K562 (cell line): ENCODE data around the gene CYS1. TPM values are rescaled to one million over a fixed set of nuclear protein-coding genes. Genes with fewer than 3 reads are reported as not detected.

Experiments
- ARID2 ChIP-seq: fragments of 450-650 bp; IDR thresholded peaks from 2 replicates; pipeline ENCODE4 v1.6.1; 2017; ENCODE audit warnings: antibody characterized with exemption, mild to moderate bottlenecking
- CTBP1 ChIP-seq: fragments of 450-650 bp; IDR thresholded peaks from 2 replicates; pipeline ENCODE4 v1.6.1; 2016; ENCODE audit warnings: borderline replicate concordance
- DPF2 ChIP-seq: fragments of 450-650 bp; IDR thresholded peaks from 2 replicates; pipeline ENCODE4 v1.6.1; 2016
- EP400 ChIP-seq: fragments of 450-650 bp; IDR thresholded peaks from 2 replicates; pipeline ENCODE4 v1.6.1; 2017; ENCODE audit warnings: antibody characterized with exemption, mild to moderate bottlenecking, moderate library complexity
- FOXJ3 ChIP-seq: sonication (generic); formaldehyde crosslinking; IDR thresholded peaks from 2 replicates; pipeline ENCODE4 v1.4.0; 2020; ENCODE audit warnings: mild to moderate bottlenecking, missing genetic modification reagents
- HOMEZ ChIP-seq: fragments of 250-450 bp; sonication (Bioruptor Pico); IDR thresholded peaks from 2 replicates; pipeline ENCODE4 v1.4.0; 2020; ENCODE audit warnings: mild to moderate bottlenecking, moderate library complexity
- ID3 ChIP-seq, 2 experiments: fragments of 250-450 bp in 1 of 2; fragments of 450-650 bp in 1 of 2; sonication (Bioruptor Pico) in 1 of 2; IDR thresholded peaks; 2 replicates each; pipeline versions ENCODE4 v1.6.1 to v1.8.0; 2016 to 2021; ENCODE audit warnings: mild to moderate bottlenecking in 2 of 2, moderate library complexity in 2 of 2, missing compliant biosample characterization in 1 of 2, missing genetic modification characterization in 1 of 2
- LARP7 ChIP-seq: fragments of 450-650 bp; IDR thresholded peaks from 2 replicates; pipeline ENCODE4 v1.6.1; 2016
- PHB2 ChIP-seq: fragments of 450-650 bp; IDR thresholded peaks from 2 replicates; pipeline ENCODE4 v1.6.1; 2017; ENCODE audit warnings: low read depth
- PHF8 ChIP-seq: fragments of 200-600 bp; sonication (generic); IDR thresholded peaks from 2 replicates; pipeline ENCODE4 v1.6.1; 2012; ENCODE audit warnings: mixed run types, mild to moderate bottlenecking, inconsistent platforms, low read length, moderate library complexity, borderline replicate concordance
- TAL1 ChIP-seq: fragments of 450-650 bp; IDR thresholded peaks from 2 replicates; pipeline ENCODE4 v1.6.1; 2016; ENCODE audit warnings: mild to moderate bottlenecking
- TARDBP ChIP-seq: fragments of 450-650 bp; IDR thresholded peaks from 2 replicates; pipeline ENCODE4 v1.6.1; 2016
- TCF3 ChIP-seq: sonication (generic); formaldehyde crosslinking; IDR thresholded peaks from 2 replicates; pipeline ENCODE4 v1.4.0; 2020; ENCODE audit warnings: mild to moderate bottlenecking, missing genetic modification reagents
- ZMIZ1 ChIP-seq, 2 experiments: fragments of 150-350 bp in 1 of 2; IDR thresholded peaks; 2 replicates each; pipeline ENCODE4 v1.6.1; 2012 to 2016; ENCODE audit warnings: low read depth in 2 of 2, low read length in 2 of 2, mild to moderate bottlenecking in 1 of 2, moderate library complexity in 1 of 2
- ZNF232 ChIP-seq: sonication (generic); formaldehyde crosslinking; IDR thresholded peaks from 2 replicates; pipeline ENCODE4 v1.8.0; 2022; ENCODE audit warnings: mild to moderate bottlenecking, missing genetic modification reagents
- ZNF586 ChIP-seq: fragments of 450-650 bp; formaldehyde crosslinking; conservative IDR thresholded peaks from 2 replicates; pipeline ENCODE4 v1.4.0; 2020; ENCODE audit warnings: mild to moderate bottlenecking, moderate library complexity
- polyA plus RNA-seq, 8 experiments: library from polyadenylated mRNA; depleted of rRNA in 4 of 8; stranded (reverse) in 5 of 8; unstranded in 3 of 8; fragments of >200 nt; fragmentation: Nextera tagmentation in 2 of 8; fragmentation: Illumina TruSeq in 1 of 8; extraction: Ambion mirVana in 2 of 8; extraction: Trizol in 1 of 8; gene quantifications; 2 replicates each; pipeline versions ENCODE4 v1.2.1 to v1.2.3, GENCODE V29; 2011 to 2014; ENCODE audit warnings: inconsistent platforms in 1 of 8, missing spikeins in 1 of 8
- total RNA-seq, 7 experiments: library from RNA; depleted of rRNA in 6 of 7; stranded (reverse); fragments of >200 nt in 6 of 7; fragmentation: Illumina TruSeq in 2 of 7; extraction: Trizol in 2 of 7; gene quantifications; 2 replicates each; pipeline versions ENCODE4 v1.2.1 to v1.2.3, GENCODE V29; 2011 to 2021; ENCODE audit warnings: low replicate concordance in 1 of 7
- TF ChIP-seq, protein P1 (sequence below): fragments of 250-450 bp; sonication (Bioruptor Pico); IDR thresholded peaks from 2 replicates; pipeline ENCODE4 v1.5.0; 2021
- TF ChIP-seq, protein P2 (sequence below): sonication (generic); formaldehyde crosslinking; IDR thresholded peaks from 2 replicates; pipeline ENCODE4 v1.8.1; 2023; ENCODE audit warnings: mild to moderate bottlenecking, missing genetic modification reagents
- TF ChIP-seq, protein P3 (sequence below): fragments of 250-450 bp; sonication (Bioruptor Pico); IDR thresholded peaks from 2 replicates; pipeline ENCODE4 v1.8.0; 2021; ENCODE audit warnings: borderline replicate concordance, mild to moderate bottlenecking, moderate library complexity; ENCODE audit not compliant: poor library complexity, severe bottlenecking

The CYS1 gene
- total and polyA plus RNA-seq, 9 of the 15 experiments (the other 6 are each of a cell fraction or from before 2014, with no cell fraction given): 0.11 to 0.13 TPM; not detected in 7

- TF ChIP-seq ZNF232 (CRISPR knock-in tag) (no peak), ZNF586 (CRISPR knock-in tag) (no peak), ZMIZ1 (IDR thresholded peaks at IDR 0.05; ENCODE audit: low read depth in 2 of 2, low read length in 2 of 2) (no peak), TCF3 (CRISPR knock-in tag) (peak; percentile 17; the same call in 1 of the 2 replicates), ID3 (CRISPR knock-in tag; IDR thresholded peaks at IDR 0.05) (no peak), ID3 (tag; IDR thresholded peaks at IDR 0.05) (no peak), LARP7 (no peak), DPF2 (peak; percentile 61), CTBP1 (peak; percentile 83), HOMEZ (CRISPR knock-in tag) (no peak), FOXJ3 (CRISPR knock-in tag) (no peak), EP400 (peak; percentile 69), PHF8 (peak; percentile 46; the same call in 1 of the 2 replicates), TARDBP (no peak), TAL1 (no peak), ARID2 (no peak), PHB2 (no peak)
- TF ChIP-seq, protein P1, sequence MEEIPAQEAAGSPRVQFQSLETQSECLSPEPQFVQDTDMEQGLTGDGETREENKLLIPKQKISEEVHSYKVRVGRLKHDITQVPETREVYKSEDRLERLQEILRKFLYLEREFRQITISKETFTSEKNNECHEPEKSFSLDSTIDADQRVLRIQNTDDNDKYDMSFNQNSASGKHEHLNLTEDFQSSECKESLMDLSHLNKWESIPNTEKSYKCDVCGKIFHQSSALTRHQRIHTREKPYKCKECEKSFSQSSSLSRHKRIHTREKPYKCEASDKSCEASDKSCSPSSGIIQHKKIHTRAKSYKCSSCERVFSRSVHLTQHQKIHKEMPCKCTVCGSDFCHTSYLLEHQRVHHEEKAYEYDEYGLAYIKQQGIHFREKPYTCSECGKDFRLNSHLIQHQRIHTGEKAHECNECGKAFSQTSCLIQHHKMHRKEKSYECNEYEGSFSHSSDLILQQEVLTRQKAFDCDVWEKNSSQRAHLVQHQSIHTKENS (CRISPR knock-in tag): no peak
- TF ChIP-seq, protein P2, sequence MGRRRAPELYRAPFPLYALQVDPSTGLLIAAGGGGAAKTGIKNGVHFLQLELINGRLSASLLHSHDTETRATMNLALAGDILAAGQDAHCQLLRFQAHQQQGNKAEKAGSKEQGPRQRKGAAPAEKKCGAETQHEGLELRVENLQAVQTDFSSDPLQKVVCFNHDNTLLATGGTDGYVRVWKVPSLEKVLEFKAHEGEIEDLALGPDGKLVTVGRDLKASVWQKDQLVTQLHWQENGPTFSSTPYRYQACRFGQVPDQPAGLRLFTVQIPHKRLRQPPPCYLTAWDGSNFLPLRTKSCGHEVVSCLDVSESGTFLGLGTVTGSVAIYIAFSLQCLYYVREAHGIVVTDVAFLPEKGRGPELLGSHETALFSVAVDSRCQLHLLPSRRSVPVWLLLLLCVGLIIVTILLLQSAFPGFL (CRISPR knock-in tag): no peak
- TF ChIP-seq, protein P3, sequence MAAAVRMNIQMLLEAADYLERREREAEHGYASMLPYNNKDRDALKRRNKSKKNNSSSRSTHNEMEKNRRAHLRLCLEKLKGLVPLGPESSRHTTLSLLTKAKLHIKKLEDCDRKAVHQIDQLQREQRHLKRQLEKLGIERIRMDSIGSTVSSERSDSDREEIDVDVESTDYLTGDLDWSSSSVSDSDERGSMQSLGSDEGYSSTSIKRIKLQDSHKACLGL (CRISPR knock-in tag): no peak
Measured at GRCh38 chr2:10057231-10058107, 22.7 kb downstream of the CYS1 start (continued).
